ENCODE data around the gene CA10.

The CA10 gene

DNA sequence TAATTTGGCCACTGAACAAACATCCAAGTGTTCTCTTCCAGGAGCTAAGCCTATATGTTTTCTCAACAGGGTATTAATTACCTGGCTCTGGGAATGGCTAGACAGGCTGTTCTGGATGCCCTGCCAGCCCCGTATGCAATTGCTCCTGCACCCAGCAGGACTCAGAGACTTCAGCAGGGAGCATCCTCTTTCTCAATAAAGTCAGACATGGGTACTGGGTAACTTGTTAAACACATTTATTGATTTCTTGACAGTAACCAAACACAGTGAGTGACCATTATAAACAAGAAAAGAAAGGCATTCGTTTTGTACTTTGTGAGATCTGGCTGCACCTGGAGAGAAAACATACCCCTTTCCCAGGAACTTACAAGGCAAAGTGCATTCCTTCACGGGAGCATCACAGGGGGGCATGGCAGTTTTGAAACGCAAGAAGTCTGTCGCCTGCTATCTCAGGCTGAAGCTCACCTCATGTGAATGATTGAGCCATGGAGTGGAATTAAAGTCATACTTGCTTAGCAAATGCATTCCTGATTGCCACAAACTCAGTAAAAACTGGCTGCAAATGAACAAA lies 528.3 kb downstream of the CA10 start:
- DNase-seq: no peak

GRCh38 chr17:51629232-51629631 lies 529.3 kb downstream of the CA10 start:
- no peak for DNase-seq

GRCh38 chr17:51627779-51628178 lies 530.7 kb downstream of the CA10 start:
- DNase-seq: no peak

GRCh38 chr17:51618476-51618875 lies 540.0 kb downstream of the CA10 start:
- no peak for DNase-seq

- no peak for DNase-seq
Measured at GRCh38 chr17:51617986-51618385, 540.5 kb downstream of the CA10 start.

DNA sequence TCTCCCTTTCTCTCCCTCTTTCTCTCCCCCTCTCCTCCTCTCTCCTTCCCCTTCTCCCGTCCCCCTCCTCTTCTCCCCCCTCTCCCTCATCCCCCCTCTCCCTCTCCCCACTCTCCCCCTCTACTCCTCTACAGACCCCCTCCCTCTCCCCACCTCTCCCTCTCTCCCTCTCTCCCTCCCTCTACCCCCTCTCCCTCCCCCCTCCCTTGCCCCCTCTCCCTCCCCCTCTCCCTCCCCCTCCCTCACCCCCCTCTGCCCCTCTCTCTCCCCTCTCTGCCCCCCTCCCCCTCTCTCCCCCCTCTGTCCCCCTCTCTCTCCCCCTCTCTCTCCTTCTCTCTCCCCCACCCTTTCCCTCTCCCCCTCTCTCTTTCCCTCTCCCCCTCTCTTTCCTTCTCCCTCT lies 545.3 kb downstream of the CA10 start:
- no peak for DNase-seq

GRCh38 chr17:51612692-51613091 lies 545.8 kb downstream of the CA10 start:
- DNase-seq: no peak

DNA sequence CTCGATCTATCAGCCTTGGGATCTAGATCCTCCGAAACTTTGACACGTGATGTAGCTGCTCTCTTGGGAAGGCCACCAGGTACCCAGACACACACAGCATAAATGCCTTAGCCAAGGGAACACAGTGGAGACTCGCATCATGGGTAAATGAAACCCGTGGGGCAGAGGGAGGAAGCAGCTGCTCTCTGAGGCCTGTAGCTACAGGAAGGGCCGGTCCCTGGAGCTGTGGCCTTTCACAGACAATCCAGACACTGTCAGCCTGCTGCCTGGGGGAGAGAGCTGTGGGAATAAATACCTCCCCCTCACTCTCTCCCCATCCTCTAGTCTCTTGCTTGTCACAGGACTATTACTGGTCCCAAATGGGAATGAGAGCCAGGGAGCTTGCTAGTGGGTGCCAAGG lies 546.9 kb downstream of the CA10 start:
- no peak for DNase-seq

- DNase-seq: no peak
Measured at GRCh38 chr17:51610834-51611233, 547.7 kb downstream of the CA10 start.

DNA sequence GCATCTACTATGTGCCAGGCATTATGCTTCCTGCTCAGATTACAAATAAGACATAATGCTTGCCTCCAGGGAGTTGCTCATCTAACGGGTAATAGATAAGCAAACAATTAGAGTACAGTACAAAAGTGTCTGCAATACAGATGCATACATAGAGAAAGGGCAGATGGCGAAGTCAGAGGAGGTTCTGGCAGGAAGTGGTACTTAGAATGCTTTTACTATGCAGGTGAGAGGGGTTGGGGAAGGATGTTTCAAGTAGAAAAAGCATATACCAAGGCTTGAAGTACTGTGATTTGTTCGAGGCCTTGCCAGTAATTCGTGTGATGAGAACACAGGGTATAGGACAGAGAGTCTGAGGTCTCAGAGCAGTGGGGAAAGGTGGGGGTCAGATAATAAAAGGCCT lies 548.4 kb downstream of the CA10 start:
- DNase-seq: no peak

- DNase-seq: no peak
Measured at GRCh38 chr17:51608251-51608933, 550.1 kb downstream of the CA10 start.

- DNase-seq: no peak
Measured at GRCh38 chr17:51607512-51607911, 551.0 kb downstream of the CA10 start.

DNA sequence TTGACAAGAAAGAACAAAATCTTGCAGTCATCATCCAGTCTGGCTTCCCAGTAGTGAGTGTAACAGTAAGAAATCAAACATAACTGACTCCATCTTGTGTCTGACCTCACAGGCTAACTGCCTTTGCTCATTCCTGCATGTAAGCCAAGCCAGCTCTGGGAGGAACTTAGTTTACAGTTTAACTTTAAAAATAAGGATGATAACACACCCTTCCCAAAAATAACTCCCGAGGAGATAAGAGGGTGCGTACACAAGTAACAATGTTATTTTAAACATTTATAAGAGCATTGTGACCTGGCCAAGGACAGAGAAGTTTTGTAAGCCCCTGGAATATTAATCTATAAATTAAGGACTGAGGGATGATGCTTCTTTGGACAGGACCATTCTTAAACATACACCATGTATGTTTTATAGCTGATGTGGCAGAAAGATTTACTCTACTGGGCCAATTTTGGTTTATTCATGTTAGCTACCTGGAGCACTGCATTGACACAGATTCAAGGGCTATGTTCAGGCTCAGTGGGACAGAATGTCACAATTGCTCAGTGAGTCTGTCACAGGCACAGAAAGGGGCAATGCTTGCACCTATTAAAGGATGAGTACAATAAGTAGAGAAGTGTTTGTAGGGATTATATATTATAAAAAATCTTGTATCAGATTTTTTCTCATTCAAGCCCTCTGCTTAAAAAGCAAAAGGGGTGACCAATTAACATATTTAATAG lies 554.1 kb downstream of the CA10 start:
- DNase-seq: no peak

DNA sequence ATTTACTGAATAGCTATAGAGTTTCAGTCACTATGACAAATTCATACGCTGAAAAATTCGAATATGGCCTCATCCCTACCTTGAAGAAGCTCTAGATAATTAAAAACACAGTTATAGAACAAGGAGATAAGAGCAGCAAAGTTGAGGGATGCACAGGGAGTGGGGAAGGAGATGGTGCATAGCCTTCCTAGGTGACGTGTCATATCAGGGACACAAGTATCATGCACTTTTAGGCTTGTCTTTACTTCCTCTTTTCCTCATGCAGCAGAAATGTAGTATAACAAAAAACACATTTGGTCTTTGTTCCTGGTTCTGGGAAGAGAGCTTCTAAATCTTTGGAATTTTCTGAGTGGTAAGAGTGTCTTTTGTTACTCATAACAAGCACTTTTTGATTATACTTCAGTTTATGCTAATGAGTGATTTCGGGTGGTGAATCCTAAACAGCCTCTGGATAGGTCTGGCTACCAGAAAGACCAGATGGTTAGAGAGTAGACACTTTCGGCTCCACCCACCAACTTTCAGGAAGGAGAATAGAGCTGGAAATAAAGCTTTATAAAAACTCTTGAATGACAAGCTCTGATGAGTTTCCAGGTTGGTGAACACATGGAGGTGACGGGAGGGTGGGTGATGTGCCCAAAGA lies 556.8 kb downstream of the CA10 start:
- no peak for DNase-seq

DNA sequence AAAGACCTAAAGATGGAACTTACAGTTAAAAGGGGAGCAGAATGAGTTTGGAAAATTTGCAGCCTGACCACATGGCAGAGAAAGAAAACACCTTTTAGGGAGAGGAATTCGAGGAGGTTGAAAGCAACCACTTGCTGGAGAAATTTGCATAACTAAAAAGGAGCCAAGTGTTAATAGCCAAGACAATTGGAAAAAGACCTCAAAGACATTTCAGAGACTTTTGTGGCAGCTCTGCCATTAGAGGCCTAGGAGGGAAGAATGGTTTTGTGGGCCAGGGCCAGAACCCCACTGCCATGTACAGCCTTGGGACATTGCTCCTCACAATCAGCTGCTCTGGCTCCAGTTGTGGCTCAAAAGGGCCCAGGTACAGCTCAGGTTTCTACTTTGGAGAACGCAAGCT lies 559.7 kb downstream of the CA10 start:
- no peak for DNase-seq

DNA sequence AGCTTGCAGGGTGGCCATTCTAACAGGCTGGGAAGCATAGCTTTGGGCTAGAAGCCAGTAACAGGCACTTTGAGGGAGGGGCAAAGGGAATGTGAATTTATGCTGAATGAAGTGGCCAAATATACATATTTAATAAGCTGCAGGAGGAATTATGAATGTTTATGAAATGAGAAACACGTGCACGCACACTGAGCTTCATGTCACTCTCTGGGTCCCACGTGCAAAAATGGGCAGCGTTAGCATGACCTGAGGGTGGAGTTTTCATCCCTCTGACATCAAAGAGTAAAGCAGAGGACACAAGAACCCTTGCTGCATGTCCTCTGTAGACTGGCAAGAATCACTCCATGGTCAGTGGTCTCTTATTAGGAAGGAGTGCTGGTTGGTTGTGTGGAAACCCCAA lies 561.2 kb downstream of the CA10 start:
- DNase-seq: no peak

DNA sequence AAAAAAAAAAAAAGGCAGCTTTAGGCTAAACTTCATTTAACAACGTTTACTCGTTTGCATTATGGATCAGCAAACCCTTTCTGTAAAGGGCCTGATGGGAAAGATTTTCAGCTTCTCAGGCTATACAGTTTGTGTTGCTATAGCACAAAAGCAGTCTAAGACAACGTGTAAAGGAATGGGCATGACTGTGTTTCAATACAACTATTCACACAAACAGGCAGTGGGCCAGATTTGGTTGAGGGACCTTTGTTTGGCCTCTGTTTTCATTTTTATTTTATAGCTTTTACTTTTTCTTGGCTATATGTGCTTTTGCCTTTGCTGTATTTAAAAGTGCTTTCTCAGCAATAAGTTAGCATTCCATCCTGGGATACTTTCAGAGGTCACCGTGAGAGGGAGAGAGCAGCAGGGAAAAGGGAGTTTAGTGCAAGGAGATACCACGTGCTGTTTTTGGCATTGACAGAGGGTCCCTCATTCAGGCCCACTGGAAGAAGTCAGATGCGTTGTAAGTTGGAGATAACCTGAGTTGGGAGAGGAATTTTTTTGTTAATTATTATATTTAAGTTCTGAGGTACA lies 562.6 kb downstream of the CA10 start:
- no peak for DNase-seq

GRCh38 chr17:51590071-51590656 lies 568.4 kb downstream of the CA10 start:
- no peak for DNase-seq

- no peak for DNase-seq
Measured at GRCh38 chr17:51588063-51588462, 570.5 kb downstream of the CA10 start.

- DNase-seq: no peak
Measured at GRCh38 chr17:51587516-51587915, 571.0 kb downstream of the CA10 start.

GRCh38 chr17:51585514-51586104 lies 572.9 kb downstream of the CA10 start:
- DNase-seq: no peak

GRCh38 chr17:51580869-51581268 lies 577.6 kb downstream of the CA10 start:
- no peak for DNase-seq

Measured in CD4-positive, alpha-beta T cell treated with Interleukin-4 for 1 hour (primary cell).